GM12865 (cell line): ENCODE results near the gene SPN.
A peak's percentile ranks its signal among the peaks of the same experiment; 100 is the strongest.
"Not testable (repeated sequence)": the region's sequence is repeated elsewhere in the genome, so short reads cannot be mapped to it uniquely, and the experiment has no call there.

ENCODE experiments used
- DNase-seq: peaks from one replicate; pipeline ENCODE4 v3.0.0; 2010; ENCODE audit warnings: low read depth
- H3K4me3 ChIP-seq: 2 replicates; pipeline ENCODE4 v1.5.1; 2011; ENCODE audit warnings: mild to moderate bottlenecking, low read depth, low read length, control low read depth
- TF ChIP-seq, protein P1 (sequence below): IDR thresholded peaks from 2 replicates; pipeline ENCODE4 v1.5.1; 2011; ENCODE audit warnings: low read length, control low read depth, low read depth, inconsistent platforms; ENCODE audit not compliant: insufficient read depth; ENCODE audit errors: missing control alignments

The SPN gene

DNA sequence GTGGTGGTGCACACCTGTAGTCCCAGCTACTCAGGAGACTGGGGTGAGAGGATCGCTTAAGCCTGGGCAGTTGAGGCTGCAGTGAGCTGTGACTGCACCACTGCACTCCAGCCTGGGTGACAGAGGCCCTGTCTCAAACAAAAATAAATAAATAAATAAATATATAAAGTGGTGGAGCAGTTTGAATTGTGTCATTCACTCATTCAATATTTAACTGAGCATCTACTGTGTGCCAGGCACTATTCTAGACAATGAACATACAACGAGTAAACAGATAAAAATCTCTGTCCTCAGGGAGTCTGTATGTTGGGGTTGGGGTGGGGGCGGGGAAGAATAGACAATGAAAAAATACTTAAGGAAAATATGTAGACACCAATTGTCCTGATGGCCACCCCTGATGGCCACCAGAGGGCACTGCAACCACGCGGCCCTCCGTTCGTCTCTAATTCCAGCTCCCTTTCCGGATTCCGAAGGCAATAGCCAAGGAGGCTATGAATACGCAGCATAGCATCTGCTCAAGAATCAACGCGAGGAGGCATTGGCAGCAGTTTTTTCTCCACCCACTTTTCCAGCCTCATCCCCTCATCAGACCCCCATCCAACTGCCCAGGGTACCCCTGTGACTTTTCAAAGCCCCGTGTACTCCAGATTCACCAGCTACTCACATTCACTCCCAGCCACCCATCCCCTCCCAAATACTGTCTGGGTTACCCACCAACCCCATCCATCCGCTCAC, 37.4 kb downstream of the SPN start:
- TF ChIP-seq, protein P1, sequence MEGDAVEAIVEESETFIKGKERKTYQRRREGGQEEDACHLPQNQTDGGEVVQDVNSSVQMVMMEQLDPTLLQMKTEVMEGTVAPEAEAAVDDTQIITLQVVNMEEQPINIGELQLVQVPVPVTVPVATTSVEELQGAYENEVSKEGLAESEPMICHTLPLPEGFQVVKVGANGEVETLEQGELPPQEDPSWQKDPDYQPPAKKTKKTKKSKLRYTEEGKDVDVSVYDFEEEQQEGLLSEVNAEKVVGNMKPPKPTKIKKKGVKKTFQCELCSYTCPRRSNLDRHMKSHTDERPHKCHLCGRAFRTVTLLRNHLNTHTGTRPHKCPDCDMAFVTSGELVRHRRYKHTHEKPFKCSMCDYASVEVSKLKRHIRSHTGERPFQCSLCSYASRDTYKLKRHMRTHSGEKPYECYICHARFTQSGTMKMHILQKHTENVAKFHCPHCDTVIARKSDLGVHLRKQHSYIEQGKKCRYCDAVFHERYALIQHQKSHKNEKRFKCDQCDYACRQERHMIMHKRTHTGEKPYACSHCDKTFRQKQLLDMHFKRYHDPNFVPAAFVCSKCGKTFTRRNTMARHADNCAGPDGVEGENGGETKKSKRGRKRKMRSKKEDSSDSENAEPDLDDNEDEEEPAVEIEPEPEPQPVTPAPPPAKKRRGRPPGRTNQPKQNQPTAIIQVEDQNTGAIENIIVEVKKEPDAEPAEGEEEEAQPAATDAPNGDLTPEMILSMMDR, result peak; percentile 83
- no peak overlapping the region for H3K4me3 ChIP-seq
- DNase-seq, result peak; percentile 87

DNA sequence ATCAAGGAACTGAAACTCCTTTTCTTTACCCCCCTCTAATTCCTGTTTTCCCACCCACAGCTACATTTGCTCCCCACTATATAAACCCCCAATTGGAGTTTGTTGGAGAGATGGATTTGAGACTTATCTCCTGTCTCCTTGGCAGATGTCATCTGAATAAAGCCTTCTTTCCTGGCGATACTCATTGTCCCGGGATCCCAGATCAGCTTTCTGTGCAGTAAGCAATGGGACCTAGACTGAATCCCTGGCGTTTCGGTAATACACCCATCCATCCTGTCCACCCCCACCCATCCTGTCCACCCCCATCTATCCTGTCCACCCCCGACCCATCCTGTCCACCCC, 38.1 kb downstream of the SPN start:
- TF ChIP-seq, protein P1, result no peak
- no peak overlapping the region for H3K4me3 ChIP-seq
- no peak for DNase-seq

DNA sequence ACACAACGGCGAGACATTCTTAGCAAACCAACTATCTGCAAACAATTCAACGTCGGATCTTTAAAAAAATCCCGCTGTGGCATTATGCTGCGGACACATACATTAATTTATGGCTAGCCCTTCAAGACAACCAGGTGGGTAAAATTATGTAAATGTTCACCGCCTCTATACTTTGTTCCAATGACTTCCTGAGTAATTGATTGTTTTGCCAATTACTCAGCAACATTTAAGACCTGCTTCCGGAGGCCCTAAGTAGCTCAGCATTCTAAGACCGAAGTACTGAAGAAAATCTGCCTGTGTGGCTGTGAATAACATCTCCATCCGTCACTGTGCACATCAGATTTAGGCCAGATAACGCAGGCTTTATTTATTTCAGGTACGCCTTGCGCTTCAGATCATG, 39.2 kb downstream of the SPN start:
- H3K4me3 ChIP-seq, result peak overlapping the region; percentile 24
- peak; percentile 75 for DNase-seq
- TF ChIP-seq, protein P1, result no peak

DNA sequence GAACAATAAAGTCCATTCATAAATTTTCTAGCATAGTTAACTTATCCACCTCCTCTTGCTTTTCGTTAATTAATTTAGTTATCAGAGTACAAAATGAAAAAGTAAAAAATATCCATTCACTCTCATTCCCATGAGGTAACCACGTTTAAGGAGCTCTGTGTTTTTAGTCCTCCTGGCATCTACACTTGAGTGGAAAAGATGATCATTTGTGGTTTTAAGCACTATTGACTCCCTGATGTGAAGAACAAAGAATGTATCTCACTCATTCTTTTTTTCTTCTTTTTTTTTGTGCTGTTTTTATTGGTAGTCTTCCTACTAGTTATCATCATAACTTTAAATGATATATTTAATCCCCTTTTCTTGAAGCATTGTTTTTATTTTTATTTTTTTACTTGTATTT, 42.0 kb downstream of the SPN start:
- DNase-seq, result no peak
- TF ChIP-seq, protein P1, result no peak
- no peak overlapping the region for H3K4me3 ChIP-seq

DNA sequence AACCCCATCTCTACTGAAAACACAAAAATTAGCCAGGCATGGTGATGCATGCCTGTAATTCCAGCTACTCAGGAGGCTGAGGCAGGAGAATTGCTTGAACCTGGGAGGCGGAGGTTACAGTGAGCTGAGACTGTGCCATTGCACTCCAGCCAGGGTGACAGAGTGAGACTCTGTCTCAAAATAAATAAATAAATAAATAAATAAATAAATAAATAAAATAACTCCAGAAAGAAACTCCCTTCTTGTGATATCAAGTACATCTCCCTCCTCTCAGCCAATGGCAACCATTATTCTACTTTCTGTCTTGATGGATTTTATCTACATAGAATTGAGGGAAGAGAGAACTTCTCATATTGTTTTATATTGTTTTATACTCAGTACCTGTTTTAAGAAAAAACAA, 44.1 kb downstream of the SPN start:
- H3K4me3 ChIP-seq, DNase-seq: not testable (repeated sequence)

DNA sequence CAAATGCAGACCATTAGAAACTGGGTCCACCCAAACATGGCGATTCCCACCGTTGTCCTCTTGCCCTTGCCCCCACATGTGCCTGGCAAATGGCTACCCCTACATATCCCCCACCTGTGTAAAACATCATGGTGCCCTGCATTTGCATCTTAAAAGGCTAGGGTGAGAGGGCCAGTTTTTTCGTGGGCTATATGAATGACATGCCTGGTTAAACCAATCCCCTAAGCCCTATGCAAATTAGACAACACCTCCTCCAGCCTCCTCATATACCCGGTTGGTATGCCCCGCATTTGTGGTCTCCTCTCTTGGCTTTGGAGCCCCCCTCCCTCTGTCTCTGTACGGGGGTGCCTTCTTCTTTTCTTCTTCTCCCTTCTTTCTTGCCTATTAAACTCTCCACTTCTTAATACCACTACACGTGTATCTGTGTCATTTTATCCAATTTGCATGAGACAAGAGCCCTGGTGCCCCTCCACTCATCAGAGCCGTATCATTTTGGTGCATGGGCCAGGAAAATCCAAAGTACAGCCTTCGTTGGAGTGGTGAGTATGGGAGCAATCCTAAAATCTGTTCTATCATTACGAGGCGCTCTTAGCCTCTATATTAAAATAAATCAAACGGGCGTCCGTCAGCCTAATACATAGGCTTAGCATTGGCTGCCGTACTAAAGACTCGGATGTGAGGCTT, 46.0 kb downstream of the SPN start:
- H3K4me3 ChIP-seq, result no peak overlapping the region
- DNase-seq, result no peak
- TF ChIP-seq, protein P1, result no peak

DNA sequence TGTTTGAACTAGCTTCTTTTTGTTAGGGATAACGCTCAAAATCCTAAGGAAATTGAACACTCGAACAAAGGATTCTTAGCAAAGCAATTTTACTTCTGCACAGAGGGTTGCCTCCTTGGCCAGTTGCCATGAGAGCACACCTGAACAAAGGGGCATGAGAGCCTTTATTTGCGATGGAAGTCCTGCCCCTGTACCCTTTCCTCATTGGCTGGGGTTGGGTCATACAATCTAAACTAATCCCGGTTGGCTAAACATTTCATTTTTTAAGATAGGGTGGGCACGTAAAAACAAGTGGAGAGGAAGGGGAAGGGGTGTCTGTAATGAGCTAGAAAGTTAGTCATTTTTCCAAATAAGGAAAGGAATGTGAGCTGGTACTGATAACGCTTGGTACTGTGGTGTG, 46.6 kb downstream of the SPN start:
- not testable (repeated sequence) for H3K4me3 ChIP-seq, DNase-seq
